ENCODE results near the gene SLC9A4. TPM values are rescaled to one million over a fixed set of nuclear protein-coding genes. Genes with fewer than 3 reads are reported as not detected.

The SLC9A4 gene
- total and polyA plus RNA-seq, 9 of the 15 experiments (the other 6 are each of a cell fraction or from before 2014, with no cell fraction given) = 0.04 to 0.15 (median 0.04) TPM; not detected in 5

DNA sequence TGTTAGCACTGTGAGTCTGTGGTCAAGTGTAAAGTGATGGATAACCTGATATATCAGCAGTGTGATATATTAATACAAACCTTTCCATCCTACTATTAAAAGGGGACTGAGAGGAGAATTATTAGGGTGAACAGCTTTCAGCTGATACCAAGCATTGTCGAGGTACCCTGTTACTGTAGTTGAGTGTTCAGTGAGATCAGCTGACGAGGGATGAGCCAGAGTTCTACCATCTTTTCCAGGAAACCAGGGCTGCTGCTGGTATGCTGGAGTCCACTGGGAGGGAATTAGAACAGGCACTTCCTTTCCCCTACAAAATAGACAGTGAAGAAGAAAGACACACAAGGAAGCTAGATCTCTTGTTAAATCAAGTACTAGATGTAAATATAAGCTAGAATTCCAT is 49.7 kb upstream of the SLC9A4 start (continued):
- TF ChIP-seq RHOXF2B (CRISPR knock-in tag; conservative IDR thresholded peaks at IDR 0.05) = no peak
- TF ChIP-seq, protein P1, sequence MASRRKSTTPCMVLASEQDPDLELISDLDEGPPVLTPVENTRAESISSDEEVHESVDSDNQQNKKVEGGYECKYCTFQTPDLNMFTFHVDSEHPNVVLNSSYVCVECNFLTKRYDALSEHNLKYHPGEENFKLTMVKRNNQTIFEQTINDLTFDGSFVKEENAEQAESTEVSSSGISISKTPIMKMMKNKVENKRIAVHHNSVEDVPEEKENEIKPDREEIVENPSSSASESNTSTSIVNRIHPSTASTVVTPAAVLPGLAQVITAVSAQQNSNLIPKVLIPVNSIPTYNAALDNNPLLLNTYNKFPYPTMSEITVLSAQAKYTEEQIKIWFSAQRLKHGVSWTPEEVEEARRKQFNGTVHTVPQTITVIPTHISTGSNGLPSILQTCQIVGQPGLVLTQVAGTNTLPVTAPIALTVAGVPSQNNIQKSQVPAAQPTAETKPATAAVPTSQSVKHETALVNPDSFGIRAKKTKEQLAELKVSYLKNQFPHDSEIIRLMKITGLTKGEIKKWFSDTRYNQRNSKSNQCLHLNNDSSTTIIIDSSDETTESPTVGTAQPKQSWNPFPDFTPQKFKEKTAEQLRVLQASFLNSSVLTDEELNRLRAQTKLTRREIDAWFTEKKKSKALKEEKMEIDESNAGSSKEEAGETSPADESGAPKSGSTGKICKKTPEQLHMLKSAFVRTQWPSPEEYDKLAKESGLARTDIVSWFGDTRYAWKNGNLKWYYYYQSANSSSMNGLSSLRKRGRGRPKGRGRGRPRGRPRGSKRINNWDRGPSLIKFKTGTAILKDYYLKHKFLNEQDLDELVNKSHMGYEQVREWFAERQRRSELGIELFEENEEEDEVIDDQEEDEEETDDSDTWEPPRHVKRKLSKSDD (conservative IDR thresholded peaks at IDR 0.05; ENCODE audit: low read length) = no peak
- TF ChIP-seq ZNF384 (IDR thresholded peaks at IDR 0.05; ENCODE audit: low read depth, low read length) = no peak
- no peak for TF ChIP-seq NFE2 (IDR thresholded peaks at IDR 0.05; ENCODE audit: low read depth)
- no peak for TF ChIP-seq U2AF1 (optimal IDR thresholded peaks at IDR 0.05; ENCODE audit: low read depth, low read length)
- TF ChIP-seq FIP1L1 (IDR thresholded peaks at IDR 0.05; ENCODE audit: low read depth, low read length, poor library complexity, severe bottlenecking) = no peak
- 0 out of 4 replicates have a peak, but pooled peaks of 1 of the 2 experiments have one; percentile 23 for TF ChIP-seq MAZ (CRISPR knock-in tag; conservative IDR thresholded peaks at IDR 0.05 in 1 of 2, IDR thresholded peaks at IDR 0.05 in 1 of 2)
- no peak for TF ChIP-seq PHF8 (IDR thresholded peaks at IDR 0.05; ENCODE audit: borderline replicate concordance, low read length)
- TF ChIP-seq, protein P2, sequence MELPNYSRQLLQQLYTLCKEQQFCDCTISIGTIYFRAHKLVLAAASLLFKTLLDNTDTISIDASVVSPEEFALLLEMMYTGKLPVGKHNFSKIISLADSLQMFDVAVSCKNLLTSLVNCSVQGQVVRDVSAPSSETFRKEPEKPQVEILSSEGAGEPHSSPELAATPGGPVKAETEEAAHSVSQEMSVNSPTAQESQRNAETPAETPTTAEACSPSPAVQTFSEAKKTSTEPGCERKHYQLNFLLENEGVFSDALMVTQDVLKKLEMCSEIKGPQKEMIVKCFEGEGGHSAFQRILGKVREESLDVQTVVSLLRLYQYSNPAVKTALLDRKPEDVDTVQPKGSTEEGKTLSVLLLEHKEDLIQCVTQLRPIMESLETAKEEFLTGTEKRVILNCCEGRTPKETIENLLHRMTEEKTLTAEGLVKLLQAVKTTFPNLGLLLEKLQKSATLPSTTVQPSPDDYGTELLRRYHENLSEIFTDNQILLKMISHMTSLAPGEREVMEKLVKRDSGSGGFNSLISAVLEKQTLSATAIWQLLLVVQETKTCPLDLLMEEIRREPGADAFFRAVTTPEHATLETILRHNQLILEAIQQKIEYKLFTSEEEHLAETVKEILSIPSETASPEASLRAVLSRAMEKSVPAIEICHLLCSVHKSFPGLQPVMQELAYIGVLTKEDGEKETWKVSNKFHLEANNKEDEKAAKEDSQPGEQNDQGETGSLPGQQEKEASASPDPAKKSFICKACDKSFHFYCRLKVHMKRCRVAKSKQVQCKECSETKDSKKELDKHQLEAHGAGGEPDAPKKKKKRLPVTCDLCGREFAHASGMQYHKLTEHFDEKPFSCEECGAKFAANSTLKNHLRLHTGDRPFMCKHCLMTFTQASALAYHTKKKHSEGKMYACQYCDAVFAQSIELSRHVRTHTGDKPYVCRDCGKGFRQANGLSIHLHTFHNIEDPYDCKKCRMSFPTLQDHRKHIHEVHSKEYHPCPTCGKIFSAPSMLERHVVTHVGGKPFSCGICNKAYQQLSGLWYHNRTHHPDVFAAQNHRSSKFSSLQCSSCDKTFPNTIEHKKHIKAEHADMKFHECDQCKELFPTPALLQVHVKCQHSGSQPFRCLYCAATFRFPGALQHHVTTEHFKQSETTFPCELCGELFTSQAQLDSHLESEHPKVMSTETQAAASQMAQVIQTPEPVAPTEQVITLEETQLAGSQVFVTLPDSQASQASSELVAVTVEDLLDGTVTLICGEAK (IDR thresholded peaks at IDR 0.05) = no peak
- TF ChIP-seq, protein P2 (CRISPR knock-in tag; IDR thresholded peaks at IDR 0.05) = no peak
- TF ChIP-seq, protein P3, sequence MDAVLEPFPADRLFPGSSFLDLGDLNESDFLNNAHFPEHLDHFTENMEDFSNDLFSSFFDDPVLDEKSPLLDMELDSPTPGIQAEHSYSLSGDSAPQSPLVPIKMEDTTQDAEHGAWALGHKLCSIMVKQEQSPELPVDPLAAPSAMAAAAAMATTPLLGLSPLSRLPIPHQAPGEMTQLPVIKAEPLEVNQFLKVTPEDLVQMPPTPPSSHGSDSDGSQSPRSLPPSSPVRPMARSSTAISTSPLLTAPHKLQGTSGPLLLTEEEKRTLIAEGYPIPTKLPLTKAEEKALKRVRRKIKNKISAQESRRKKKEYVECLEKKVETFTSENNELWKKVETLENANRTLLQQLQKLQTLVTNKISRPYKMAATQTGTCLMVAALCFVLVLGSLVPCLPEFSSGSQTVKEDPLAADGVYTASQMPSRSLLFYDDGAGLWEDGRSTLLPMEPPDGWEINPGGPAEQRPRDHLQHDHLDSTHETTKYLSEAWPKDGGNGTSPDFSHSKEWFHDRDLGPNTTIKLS (IDR thresholded peaks at IDR 0.05; ENCODE audit: borderline replicate concordance, low read depth) = no peak
- TF ChIP-seq ILF3 (IDR thresholded peaks at IDR 0.05; ENCODE audit: borderline replicate concordance) = no peak
- TF ChIP-seq CREB3 (tag; conservative IDR thresholded peaks at IDR 0.05; ENCODE audit: low read depth) = peak; percentile 85
- no peak for TF ChIP-seq ZNF717 (CRISPR knock-in tag; IDR thresholded peaks at IDR 0.05)
- TF ChIP-seq HDGF (IDR thresholded peaks at IDR 0.05) = no peak

Data from K562 (cell line).